ENCODE measurements around the gene ZNF683. TPM values are rescaled to one million over a fixed set of nuclear protein-coding genes. Genes with fewer than 3 reads are reported as not detected.
A peak's percentile ranks its signal among the peaks of the same experiment; 100 is the strongest.

ZNF683 gene
- total and polyA plus RNA-seq, 10 of the 15 experiments (the other 5 are each of a cell fraction or from before 2014, with no cell fraction given), result not detected

DNA sequence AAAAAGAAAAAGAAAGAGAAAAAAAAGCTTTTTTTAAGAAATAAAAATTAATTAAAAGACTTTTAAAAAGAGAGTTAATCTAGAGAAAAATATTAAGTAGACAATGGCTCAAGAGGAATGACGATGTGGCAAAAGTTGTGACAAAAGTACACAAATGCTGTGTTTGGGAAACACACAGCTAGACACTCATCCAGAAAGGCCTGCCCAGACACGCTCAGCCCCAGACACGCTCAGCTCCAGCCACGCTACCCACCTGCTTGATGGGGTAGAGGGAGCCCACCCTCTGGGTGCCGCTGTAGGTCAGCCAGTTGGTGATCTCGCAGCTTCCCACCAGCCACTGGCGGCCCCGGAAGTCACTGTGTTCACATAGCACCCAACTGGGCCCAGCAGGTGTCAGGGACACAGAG lies 44.6 kb downstream of the ZNF683 start:
- no peak for FAIRE-seq
- H3K4me2 ChIP-seq (ENCODE audit: control insufficient read depth, insufficient read depth), result no peak overlapping the region

More for the DNA sequence above, 44.6 kb downstream of the ZNF683 start:
- in situ Hi-C loops (cut with MboI), result no loop called here
- ChIA-PET RAD21 (ENCODE audit: unreplicated experiment) (interaction anchor here (1.5 to 1.6 kb wide), 2 partner anchors 40 to 43 kb away, joined by 5 to 7 read pairs; no protein-coding TSS in a partner anchor), CTCF (interaction anchor here (0.8 to 7.3 kb wide), 6 partner anchors 19 to 158 kb away, joined by 3 to 47 read pairs (median 4); partner anchors contain the start of gene ZNF593), SMC1A (ENCODE audit: uncharacterized antibody, unreplicated experiment) (interaction anchor here (1.0 to 14.9 kb wide), 2 partner anchors 40 to 53 kb away, joined by 3 to 474 read pairs; no protein-coding TSS in a partner anchor), POLR2A (no interaction called here)
- Histone ChIP-seq H4K20me1 (ENCODE audit: control insufficient read depth, insufficient read depth) (no peaks in the 10 kb centered on the region), H2AFZ (ENCODE audit: control insufficient read depth, low read depth, low read length) (no peak overlapping the region), H3K9me3 (replicated peaks; ENCODE audit: control insufficient read depth, insufficient read depth, low read length) (no peaks in the 10 kb centered on the region), H3K79me2 (ENCODE audit: control insufficient read depth, insufficient read depth, low read length) (no peaks in the 10 kb centered on the region), H3K36me3 (ENCODE audit: control insufficient read depth in 2 of 2, insufficient read depth in 2 of 2, low read length in 1 of 2) (no peaks in the 10 kb centered on the region), H3K4me3 (no peak overlapping the region), H3K27me3 (replicated peaks in 1 of 2; ENCODE audit: control insufficient read depth in 2 of 2, insufficient read depth in 2 of 2, low read length in 1 of 2) (no peaks in the 10 kb centered on the region; a peak in 1 of 4 replicates), H3K4me1 (ENCODE audit: control insufficient read depth, insufficient read depth, low read length) (no peaks in the 10 kb centered on the region), H3K9ac (ENCODE audit: control insufficient read depth, insufficient read depth, low read length) (no peak overlapping the region), H3K27ac (ENCODE audit: control insufficient read depth, insufficient read depth) (no peak overlapping the region)
- no TSS peak for BruUV-seq (replicated peaks)
- no peak for DNase-seq (ENCODE audit: low read depth, low spot score)
- TF ChIP-seq ZSCAN29 (IDR thresholded peaks at IDR 0.05) (no peak), ZNF207 (IDR thresholded peaks at IDR 0.05; ENCODE audit: borderline replicate concordance) (no peak), SRF (IDR thresholded peaks at IDR 0.05; ENCODE audit: low read depth in 2 of 2, low read length in 2 of 2) (no peak), KAT2A (conservative IDR thresholded peaks at IDR 0.05; ENCODE audit: control insufficient read depth, low read depth, low read length) (no peak), SMAD1 (IDR thresholded peaks at IDR 0.05; ENCODE audit: low read depth, partially characterized antibody) (no peak), KLF5 (IDR thresholded peaks at IDR 0.05; ENCODE audit: partially characterized antibody) (no peak), NRF1 (conservative IDR thresholded peaks at IDR 0.05; ENCODE audit: low read depth, low read length) (no peak), STAT1 (conservative IDR thresholded peaks at IDR 0.05) (no peak), ZNF274 (IDR thresholded peaks at IDR 0.05; ENCODE audit: insufficient read depth, insufficient read length) (no peak), DPF2 (IDR thresholded peaks at IDR 0.05) (no peak), BRCA1 (IDR thresholded peaks at IDR 0.05; ENCODE audit: low read depth, low read length) (no peak), TAF1 (IDR thresholded peaks at IDR 0.05; ENCODE audit: borderline replicate concordance, low read depth, low read length) (no peak)
- TF ChIP-seq, protein P1, sequence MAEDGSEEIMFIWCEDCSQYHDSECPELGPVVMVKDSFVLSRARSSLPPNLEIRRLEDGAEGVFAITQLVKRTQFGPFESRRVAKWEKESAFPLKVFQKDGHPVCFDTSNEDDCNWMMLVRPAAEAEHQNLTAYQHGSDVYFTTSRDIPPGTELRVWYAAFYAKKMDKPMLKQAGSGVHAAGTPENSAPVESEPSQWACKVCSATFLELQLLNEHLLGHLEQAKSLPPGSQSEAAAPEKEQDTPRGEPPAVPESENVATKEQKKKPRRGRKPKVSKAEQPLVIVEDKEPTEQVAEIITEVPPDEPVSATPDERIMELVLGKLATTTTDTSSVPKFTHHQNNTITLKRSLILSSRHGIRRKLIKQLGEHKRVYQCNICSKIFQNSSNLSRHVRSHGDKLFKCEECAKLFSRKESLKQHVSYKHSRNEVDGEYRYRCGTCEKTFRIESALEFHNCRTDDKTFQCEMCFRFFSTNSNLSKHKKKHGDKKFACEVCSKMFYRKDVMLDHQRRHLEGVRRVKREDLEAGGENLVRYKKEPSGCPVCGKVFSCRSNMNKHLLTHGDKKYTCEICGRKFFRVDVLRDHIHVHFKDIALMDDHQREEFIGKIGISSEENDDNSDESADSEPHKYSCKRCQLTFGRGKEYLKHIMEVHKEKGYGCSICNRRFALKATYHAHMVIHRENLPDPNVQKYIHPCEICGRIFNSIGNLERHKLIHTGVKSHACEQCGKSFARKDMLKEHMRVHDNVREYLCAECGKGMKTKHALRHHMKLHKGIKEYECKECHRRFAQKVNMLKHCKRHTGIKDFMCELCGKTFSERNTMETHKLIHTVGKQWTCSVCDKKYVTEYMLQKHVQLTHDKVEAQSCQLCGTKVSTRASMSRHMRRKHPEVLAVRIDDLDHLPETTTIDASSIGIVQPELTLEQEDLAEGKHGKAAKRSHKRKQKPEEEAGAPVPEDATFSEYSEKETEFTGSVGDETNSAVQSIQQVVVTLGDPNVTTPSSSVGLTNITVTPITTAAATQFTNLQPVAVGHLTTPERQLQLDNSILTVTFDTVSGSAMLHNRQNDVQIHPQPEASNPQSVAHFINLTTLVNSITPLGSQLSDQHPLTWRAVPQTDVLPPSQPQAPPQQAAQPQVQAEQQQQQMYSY (CRISPR knock-in tag; IDR thresholded peaks at IDR 0.05), result no peak
- TF ChIP-seq, protein P2, sequence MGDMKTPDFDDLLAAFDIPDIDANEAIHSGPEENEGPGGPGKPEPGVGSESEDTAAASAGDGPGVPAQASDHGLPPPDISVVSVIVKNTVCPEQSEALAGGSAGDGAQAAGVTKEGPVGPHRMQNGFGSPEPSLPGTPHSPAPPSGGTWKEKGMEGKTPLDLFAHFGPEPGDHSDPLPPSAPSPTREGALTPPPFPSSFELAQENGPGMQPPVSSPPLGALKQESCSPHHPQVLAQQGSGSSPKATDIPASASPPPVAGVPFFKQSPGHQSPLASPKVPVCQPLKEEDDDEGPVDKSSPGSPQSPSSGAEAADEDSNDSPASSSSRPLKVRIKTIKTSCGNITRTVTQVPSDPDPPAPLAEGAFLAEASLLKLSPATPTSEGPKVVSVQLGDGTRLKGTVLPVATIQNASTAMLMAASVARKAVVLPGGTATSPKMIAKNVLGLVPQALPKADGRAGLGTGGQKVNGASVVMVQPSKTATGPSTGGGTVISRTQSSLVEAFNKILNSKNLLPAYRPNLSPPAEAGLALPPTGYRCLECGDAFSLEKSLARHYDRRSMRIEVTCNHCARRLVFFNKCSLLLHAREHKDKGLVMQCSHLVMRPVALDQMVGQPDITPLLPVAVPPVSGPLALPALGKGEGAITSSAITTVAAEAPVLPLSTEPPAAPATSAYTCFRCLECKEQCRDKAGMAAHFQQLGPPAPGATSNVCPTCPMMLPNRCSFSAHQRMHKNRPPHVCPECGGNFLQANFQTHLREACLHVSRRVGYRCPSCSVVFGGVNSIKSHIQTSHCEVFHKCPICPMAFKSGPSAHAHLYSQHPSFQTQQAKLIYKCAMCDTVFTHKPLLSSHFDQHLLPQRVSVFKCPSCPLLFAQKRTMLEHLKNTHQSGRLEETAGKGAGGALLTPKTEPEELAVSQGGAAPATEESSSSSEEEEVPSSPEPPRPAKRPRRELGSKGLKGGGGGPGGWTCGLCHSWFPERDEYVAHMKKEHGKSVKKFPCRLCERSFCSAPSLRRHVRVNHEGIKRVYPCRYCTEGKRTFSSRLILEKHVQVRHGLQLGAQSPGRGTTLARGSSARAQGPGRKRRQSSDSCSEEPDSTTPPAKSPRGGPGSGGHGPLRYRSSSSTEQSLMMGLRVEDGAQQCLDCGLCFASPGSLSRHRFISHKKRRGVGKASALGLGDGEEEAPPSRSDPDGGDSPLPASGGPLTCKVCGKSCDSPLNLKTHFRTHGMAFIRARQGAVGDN (IDR thresholded peaks at IDR 0.05), result no peak
- WGBS (ENCODE audit: insufficient coverage, insufficient replicate concordance, low lambda C conversion rate, missing lambda C conversion rate), result 73% methylated on average over 8 of the region's 8 CpGs
- ATAC-seq, result peak; percentile 49
- intact Hi-C loops (cut with micrococcal nuclease; ENCODE audit: unreplicated experiment), result no loop called here
